ENCODE measurements around the gene CCR9. TPM values are rescaled to one million over a fixed set of nuclear protein-coding genes. Genes with fewer than 3 reads are reported as not detected.

Gene CCR9
- total and polyA plus RNA-seq, 12 donors: not detected

DNA sequence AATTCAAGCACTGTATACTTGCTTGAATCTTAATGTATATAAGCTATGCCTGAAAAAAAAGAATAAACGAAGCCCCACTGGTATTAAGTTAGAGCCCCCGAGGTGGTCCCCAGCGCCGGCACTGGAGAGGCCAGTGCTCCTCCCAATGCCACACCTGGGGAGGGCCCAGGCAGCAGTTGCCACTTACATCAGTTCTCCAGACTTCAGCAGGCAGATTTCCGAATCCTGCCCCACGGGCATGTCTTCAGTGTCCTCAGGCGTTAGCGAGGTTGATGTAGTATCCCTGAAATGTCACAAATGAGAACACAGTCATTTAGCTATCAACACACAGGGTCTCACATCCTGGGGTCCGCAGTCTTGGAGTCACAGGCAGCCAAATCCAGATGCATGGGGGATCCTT, 49.9 kb downstream of the CCR9 start:
- ATAC-seq (no peak), DNase-seq (no peak)
- H3K9me3 ChIP-seq: no peaks in the 10 kb centered on the region
- peaks cover 0 to 49% (median 29%) of the 10 kb centered on the region in 9 donors for H3K4me1 ChIP-seq
- H3K36me3 ChIP-seq: peaks cover 0 to 82% (median 26%) of the 10 kb centered on the region in 9 donors
- intact Hi-C loops (cut with DNase I): loop anchor here in 4 of 10 donors (5.0 to 10.0 kb wide), 3 partner anchors 141 to 439 kb away; partner anchors contain the start of gene CCR5 (in 2 of the 4)
- H3K4me3 ChIP-seq: no peak overlapping the region
- TF ChIP-seq, protein P1, sequence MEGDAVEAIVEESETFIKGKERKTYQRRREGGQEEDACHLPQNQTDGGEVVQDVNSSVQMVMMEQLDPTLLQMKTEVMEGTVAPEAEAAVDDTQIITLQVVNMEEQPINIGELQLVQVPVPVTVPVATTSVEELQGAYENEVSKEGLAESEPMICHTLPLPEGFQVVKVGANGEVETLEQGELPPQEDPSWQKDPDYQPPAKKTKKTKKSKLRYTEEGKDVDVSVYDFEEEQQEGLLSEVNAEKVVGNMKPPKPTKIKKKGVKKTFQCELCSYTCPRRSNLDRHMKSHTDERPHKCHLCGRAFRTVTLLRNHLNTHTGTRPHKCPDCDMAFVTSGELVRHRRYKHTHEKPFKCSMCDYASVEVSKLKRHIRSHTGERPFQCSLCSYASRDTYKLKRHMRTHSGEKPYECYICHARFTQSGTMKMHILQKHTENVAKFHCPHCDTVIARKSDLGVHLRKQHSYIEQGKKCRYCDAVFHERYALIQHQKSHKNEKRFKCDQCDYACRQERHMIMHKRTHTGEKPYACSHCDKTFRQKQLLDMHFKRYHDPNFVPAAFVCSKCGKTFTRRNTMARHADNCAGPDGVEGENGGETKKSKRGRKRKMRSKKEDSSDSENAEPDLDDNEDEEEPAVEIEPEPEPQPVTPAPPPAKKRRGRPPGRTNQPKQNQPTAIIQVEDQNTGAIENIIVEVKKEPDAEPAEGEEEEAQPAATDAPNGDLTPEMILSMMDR (IDR thresholded peaks at IDR 0.05): no peak
- 83 to 92% methylated on average over 9 of the region's 9 CpGs for WGBS, 2 donors
- H3K27ac ChIP-seq: no peak overlapping the region
- H3K27me3 ChIP-seq: no peaks in the 10 kb centered on the region

DNA sequence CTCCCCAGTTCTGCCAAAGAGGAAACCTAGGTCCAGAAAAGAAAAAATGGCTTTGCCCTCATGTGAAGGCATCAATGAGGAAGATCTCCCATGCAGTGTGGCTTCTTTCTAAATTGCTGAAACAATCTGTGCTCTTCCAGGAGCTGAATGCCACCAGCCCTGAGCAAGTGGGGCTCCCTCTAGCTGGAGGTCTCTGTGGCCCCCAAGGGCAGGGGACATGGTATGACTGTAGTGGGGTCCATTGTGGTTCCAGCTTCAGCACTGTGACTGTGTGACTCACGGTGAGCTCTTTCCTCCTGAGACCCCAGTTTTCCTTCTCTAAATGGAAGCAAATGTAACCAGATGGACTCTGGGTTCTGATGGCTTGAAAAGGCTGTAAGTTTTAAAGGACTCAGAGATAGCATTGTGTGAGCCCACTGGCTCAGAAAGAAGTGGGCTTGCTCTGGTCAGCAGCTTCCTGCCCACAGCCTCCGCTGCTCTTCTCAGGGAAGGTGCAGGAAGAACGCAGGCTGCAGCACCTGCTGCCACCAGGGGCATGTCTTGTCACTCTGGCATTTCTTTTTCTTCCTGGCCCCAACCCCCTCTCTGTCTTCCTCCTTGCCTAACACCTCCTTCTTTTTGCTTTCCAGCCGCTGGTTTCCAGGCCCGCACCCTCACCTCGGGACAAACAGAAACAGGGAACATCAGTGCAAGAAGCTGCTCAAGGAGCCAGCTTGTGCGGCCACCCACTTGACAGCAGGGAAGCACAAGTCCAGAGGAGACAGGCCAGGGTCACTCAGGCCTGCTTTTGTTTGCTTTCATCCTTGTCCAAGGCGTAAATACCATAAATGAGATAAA, 51.1 kb downstream of the CCR9 start:
- no peak for DNase-seq
- intact Hi-C loops (cut with DNase I): loop anchor here in 9 of 10 donors (1.0 to 10.0 kb wide), 6 partner anchors 140 to 437 kb away; partner anchors contain the start of gene CCR5 (in 2 of the 9)
- Histone ChIP-seq H3K36me3 (peaks cover 0 to 70% (median 20%) of the 10 kb centered on the region in 9 donors), H3K4me3 (no peak overlapping the region), H3K9me3 (no peaks in the 10 kb centered on the region), H3K27me3 (no peaks in the 10 kb centered on the region), H3K4me1 (peaks cover 2 to 47% (median 29%) of the 10 kb centered on the region in 9 donors), H3K27ac (no peak overlapping the region)
- ATAC-seq: no peak
- WGBS, 2 donors: 84 to 91% methylated on average over 8 of the region's 8 CpGs
- TF ChIP-seq, protein P1 (IDR thresholded peaks at IDR 0.05): no peak

- no peak for ATAC-seq
- TF ChIP-seq, protein P1 (IDR thresholded peaks at IDR 0.05): no peak
- no peak for DNase-seq
- no peak overlapping the region for H3K27ac ChIP-seq
- peaks cover 2 to 52% (median 29%) of the 10 kb centered on the region in 9 donors for H3K4me1 ChIP-seq
- H3K9me3 ChIP-seq: no peaks in the 10 kb centered on the region
- 82 to 90% methylated on average over 4 of the region's 4 CpGs for WGBS, 2 donors
- no peak overlapping the region for H3K4me3 ChIP-seq
- peaks cover 0 to 64% (median 19%) of the 10 kb centered on the region in 9 donors for H3K36me3 ChIP-seq
- no peaks in the 10 kb centered on the region for H3K27me3 ChIP-seq
- intact Hi-C loops (cut with DNase I): loop anchor here in 9 of 10 donors (1.0 to 10.0 kb wide), 6 partner anchors 139 to 437 kb away; partner anchors contain the start of gene CCR5 (in 2 of the 9)
Observed at GRCh38 chr3:45938043-45938435, 51.7 kb downstream of the CCR9 start.

GRCh38 chr3:45938864-45939263, 52.5 kb downstream of the CCR9 start:
- TF ChIP-seq, protein P1 (IDR thresholded peaks at IDR 0.05): peak; percentile 74 to 93 (median 89)
- Histone ChIP-seq H3K4me3 (no peak overlapping the region), H3K4me1 (peaks cover 2 to 44% (median 24%) of the 10 kb centered on the region in 9 donors), H3K9me3 (no peaks in the 10 kb centered on the region), H3K36me3 (peaks cover 0 to 61% (median 19%) of the 10 kb centered on the region in 9 donors), H3K27ac (no peak overlapping the region), H3K27me3 (no peaks in the 10 kb centered on the region)
- intact Hi-C loops (cut with DNase I): loop anchor here (1.0 to 10.0 kb wide), 6 partner anchors 138 to 436 kb away; partner anchors contain the start of gene CCR5 (in 2 of the 10)
- DNase-seq: peak; percentile 59 to 82
- ATAC-seq: peak; percentile 72 to 89 (median 84)
- 19 to 22% methylated on average over 4 of the region's 4 CpGs for WGBS, 2 donors

Measured in heart right ventricle (tissue), 16 donors.